Panc1 (cell line): ENCODE data around the gene AWAT2. TPM values are rescaled to one million over a fixed set of nuclear protein-coding genes. Genes with fewer than 3 reads are reported as not detected.

Experiments used
- ATAC-seq: fragments of 200-7000 bp; cut with Tn5 transposase; 2 replicates; pipeline ENCODE4 v1.9.1; 2020; ENCODE audit warnings: mild to moderate bottlenecking, moderate library complexity
- BruUV-seq: library from RNA; stranded (reverse); fragments of 400-500 nt; replicated peaks from 2 replicates; lab custom pipeline; 2021; lab: Mats Ljungman, UMichigan
- CTCF ChIA-PET: fragments of 300-600 bp; sonication (Branson Sonifier 250); formaldehyde crosslinking; loops from one replicate; lab custom pipeline; 2022; ENCODE audit warnings: antibody characterized with exemption; lab: Charles Lee
- POLR2A ChIA-PET: fragments of 300-600 bp; sonication (Branson Sonifier 250); formaldehyde crosslinking; loops from one replicate; lab custom pipeline; 2022; ENCODE audit warnings: antibody characterized with exemption; lab: Charles Lee
- DNase-seq: peaks from one replicate; pipeline ENCODE4 v3.0.0-alpha.2; 2010; ENCODE audit warnings: low read depth, low spot score
- H3K27ac ChIP-seq: 2 replicates; pipeline ENCODE4 v1.5.1; 2011; ENCODE audit warnings: mild to moderate bottlenecking, low read length, inconsistent platforms
- H3K27me3 ChIP-seq: fragments of 200-500 bp; sonication (Bioruptor generic); 2 replicates; pipeline ENCODE4 v1.6.0; 2014; ENCODE audit warnings: low read length, inconsistent platforms; ENCODE audit not compliant: control insufficient read depth, insufficient read depth
- H3K36me3 ChIP-seq: fragments of 200-500 bp; sonication (Bioruptor generic); 2 replicates; pipeline ENCODE4 v1.5.1; 2014; ENCODE audit warnings: inconsistent platforms, mild to moderate bottlenecking, low read length, moderate library complexity; ENCODE audit not compliant: control insufficient read depth, insufficient read depth
- H3K4me1 ChIP-seq: 2 replicates; pipeline ENCODE4 v1.5.1; 2011; ENCODE audit warnings: inconsistent platforms, mild to moderate bottlenecking, low read length, moderate library complexity; ENCODE audit not compliant: control insufficient read depth, insufficient read depth
- H3K4me3 ChIP-seq, 2 experiments: 2 replicates each; pipeline ENCODE4 v1.5.1; 2011 to 2012; ENCODE audit warnings: low read depth in 2 of 2, low read length in 2 of 2, mild to moderate bottlenecking in 2 of 2, inconsistent platforms in 1 of 2, moderate library complexity in 1 of 2
- H3K9me3 ChIP-seq: fragments of 200-500 bp; sonication (Bioruptor generic); 2 replicates; pipeline ENCODE4 v1.5.1; 2014; ENCODE audit warnings: low read depth, mild to moderate bottlenecking, inconsistent platforms, low read length, moderate library complexity; ENCODE audit not compliant: control insufficient read depth, insufficient read depth
- POLR2AphosphoS5 ChIP-seq: IDR thresholded peaks from 2 replicates; pipeline ENCODE4 v1.6.1; 2012; ENCODE audit warnings: mild to moderate bottlenecking, low read depth, low read length, moderate library complexity
- SIN3A ChIP-seq: IDR thresholded peaks from 2 replicates; pipeline ENCODE4 v1.6.1; 2012; ENCODE audit warnings: low read depth, mild to moderate bottlenecking, low read length, moderate library complexity, borderline replicate concordance; ENCODE audit not compliant: insufficient read depth
- TCF7L2 ChIP-seq: IDR thresholded peaks from 2 replicates; pipeline ENCODE4 v1.6.1; 2011; ENCODE audit warnings: mild to moderate bottlenecking, low read depth, low read length, inconsistent platforms
- in situ Hi-C: cut with HindIII; loops from 2 replicates; pipeline ENCODE4 v1.10.0; 2016; ENCODE audit warnings: low sequenced_read_pairs, low pct_unique_long_range_greater_than_20kb
- intact Hi-C: fragments of 100-400 bp; cut with micrococcal nuclease; formaldehyde crosslinking; loops from one replicate; pipeline ENCODE4 v1.10.0; 2022; ENCODE audit not compliant: unreplicated experiment
- total RNA-seq: library from RNA; stranded (reverse); gene quantifications from one replicate; pipeline ENCODE4 v1.2.1, GENCODE V29; 2021; ENCODE audit not compliant: unreplicated experiment
- TF ChIP-seq, protein P1 (sequence below), 2 experiments: IDR thresholded peaks; 2 replicates each; pipeline ENCODE4 v1.6.1; 2011 to 2012; ENCODE audit warnings: low read depth in 2 of 2, control low read depth in 1 of 2, low read length in 1 of 2, mild to moderate bottlenecking in 1 of 2, moderate library complexity in 1 of 2; ENCODE audit not compliant: insufficient read depth in 1 of 2
- TF ChIP-seq, protein P2 (sequence below): fragments of 450-650 bp; IDR thresholded peaks from 2 replicates; pipeline ENCODE4 v1.5.1; 2017; ENCODE audit warnings: mild to moderate bottlenecking

Gene AWAT2
- total RNA-seq, 1 experiment from 2014 or later = not detected

DNA sequence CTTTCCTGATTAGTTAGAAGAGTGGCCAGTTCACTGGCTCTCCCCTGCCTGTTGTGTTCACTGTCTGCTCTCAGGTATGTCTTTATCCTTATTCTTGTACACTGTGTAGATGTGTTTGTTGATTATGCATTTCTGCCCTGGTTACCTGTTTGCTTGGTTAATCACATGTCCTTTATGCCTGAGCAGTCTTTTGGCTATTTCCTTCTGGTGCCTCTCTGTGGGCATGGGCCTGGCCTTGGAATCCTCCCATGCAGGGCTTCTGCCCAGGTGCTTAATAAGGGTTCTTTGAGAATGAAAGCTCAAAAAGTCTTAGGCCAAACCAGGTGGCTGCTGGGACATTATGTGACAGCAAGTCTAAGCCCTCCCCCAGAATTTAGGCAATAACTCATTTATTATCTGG, 39.0 kb upstream of the AWAT2 start:
- Histone ChIP-seq H3K4me3 (no peak overlapping the region), H3K27me3 (no peaks in the 10 kb centered on the region), H3K4me1 (no peaks in the 10 kb centered on the region), H3K9me3 (no peaks in the 10 kb centered on the region), H3K36me3 (no peaks in the 10 kb centered on the region), H3K27ac (no peak overlapping the region)
- CTCF ChIA-PET = no interaction called here
- ATAC-seq (no peak), DNase-seq (no peak)
- POLR2A ChIA-PET = no interaction called here
- intact Hi-C loops (no loop called here), in situ Hi-C loops (no loop called here)
- no peak for TF ChIP-seq SIN3A
- TF ChIP-seq, protein P1, sequence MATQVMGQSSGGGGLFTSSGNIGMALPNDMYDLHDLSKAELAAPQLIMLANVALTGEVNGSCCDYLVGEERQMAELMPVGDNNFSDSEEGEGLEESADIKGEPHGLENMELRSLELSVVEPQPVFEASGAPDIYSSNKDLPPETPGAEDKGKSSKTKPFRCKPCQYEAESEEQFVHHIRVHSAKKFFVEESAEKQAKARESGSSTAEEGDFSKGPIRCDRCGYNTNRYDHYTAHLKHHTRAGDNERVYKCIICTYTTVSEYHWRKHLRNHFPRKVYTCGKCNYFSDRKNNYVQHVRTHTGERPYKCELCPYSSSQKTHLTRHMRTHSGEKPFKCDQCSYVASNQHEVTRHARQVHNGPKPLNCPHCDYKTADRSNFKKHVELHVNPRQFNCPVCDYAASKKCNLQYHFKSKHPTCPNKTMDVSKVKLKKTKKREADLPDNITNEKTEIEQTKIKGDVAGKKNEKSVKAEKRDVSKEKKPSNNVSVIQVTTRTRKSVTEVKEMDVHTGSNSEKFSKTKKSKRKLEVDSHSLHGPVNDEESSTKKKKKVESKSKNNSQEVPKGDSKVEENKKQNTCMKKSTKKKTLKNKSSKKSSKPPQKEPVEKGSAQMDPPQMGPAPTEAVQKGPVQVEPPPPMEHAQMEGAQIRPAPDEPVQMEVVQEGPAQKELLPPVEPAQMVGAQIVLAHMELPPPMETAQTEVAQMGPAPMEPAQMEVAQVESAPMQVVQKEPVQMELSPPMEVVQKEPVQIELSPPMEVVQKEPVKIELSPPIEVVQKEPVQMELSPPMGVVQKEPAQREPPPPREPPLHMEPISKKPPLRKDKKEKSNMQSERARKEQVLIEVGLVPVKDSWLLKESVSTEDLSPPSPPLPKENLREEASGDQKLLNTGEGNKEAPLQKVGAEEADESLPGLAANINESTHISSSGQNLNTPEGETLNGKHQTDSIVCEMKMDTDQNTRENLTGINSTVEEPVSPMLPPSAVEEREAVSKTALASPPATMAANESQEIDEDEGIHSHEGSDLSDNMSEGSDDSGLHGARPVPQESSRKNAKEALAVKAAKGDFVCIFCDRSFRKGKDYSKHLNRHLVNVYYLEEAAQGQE (IDR thresholded peaks at IDR 0.05; ENCODE audit: insufficient read depth in 1 of 2, low read depth in 2 of 2, low read length in 1 of 2) = no peak
- TF ChIP-seq POLR2AphosphoS5 = no peak
- TF ChIP-seq, protein P2, sequence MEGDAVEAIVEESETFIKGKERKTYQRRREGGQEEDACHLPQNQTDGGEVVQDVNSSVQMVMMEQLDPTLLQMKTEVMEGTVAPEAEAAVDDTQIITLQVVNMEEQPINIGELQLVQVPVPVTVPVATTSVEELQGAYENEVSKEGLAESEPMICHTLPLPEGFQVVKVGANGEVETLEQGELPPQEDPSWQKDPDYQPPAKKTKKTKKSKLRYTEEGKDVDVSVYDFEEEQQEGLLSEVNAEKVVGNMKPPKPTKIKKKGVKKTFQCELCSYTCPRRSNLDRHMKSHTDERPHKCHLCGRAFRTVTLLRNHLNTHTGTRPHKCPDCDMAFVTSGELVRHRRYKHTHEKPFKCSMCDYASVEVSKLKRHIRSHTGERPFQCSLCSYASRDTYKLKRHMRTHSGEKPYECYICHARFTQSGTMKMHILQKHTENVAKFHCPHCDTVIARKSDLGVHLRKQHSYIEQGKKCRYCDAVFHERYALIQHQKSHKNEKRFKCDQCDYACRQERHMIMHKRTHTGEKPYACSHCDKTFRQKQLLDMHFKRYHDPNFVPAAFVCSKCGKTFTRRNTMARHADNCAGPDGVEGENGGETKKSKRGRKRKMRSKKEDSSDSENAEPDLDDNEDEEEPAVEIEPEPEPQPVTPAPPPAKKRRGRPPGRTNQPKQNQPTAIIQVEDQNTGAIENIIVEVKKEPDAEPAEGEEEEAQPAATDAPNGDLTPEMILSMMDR = no peak
- no peak for TF ChIP-seq TCF7L2
- BruUV-seq = no TSS peak

DNA sequence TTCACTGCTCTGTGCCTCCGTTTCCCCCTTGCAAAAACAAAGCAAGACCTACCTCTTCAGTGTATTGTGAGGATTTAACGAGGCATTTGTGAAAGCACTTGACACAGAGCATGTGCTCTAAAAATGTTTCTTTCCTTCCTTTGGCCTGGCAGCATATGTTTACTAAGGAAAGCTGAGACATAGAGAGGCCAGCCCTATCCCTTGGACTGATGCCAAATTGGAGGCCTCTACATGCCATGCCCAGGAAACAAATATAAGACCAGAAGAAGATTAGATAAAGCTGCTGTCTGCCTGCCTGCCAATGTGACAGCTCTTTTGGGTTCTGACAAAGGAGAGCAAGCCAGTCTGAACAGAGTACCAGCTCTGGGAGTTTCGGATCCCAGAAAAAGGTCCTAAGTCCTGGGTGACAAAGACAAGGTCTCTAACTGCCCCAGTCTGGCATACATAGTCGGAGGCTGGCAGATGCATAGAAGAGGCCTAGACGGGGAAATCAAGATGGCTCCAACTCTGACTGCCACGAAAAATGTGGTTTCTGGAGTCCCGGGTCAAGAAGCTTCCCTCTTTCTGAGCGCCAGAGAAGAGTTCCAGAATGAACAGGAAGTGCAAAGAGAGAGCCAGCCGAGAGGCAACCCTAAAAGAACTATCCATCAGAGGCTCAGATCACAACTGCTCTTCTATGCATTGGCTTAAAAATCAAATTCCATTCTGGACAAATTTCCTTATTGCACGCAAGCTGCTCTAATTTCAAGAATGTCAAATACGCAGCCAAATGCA, 38.3 kb upstream of the AWAT2 start:
- in situ Hi-C loops (no loop called here), intact Hi-C loops (no loop called here)
- ChIA-PET CTCF (no interaction called here), POLR2A (no interaction called here)
- no TSS peak for BruUV-seq
- DNase-seq (no peak), ATAC-seq (no peak)
- no peak overlapping the region for H3K4me3 ChIP-seq
- no peaks in the 10 kb centered on the region for H3K36me3 ChIP-seq
- H3K27me3 ChIP-seq = no peaks in the 10 kb centered on the region
- H3K9me3 ChIP-seq = no peaks in the 10 kb centered on the region
- TF ChIP-seq, protein P1 (IDR thresholded peaks at IDR 0.05; ENCODE audit: insufficient read depth in 1 of 2, low read depth in 2 of 2, low read length in 1 of 2) = no peak
- no peak for TF ChIP-seq SIN3A
- TF ChIP-seq, protein P2 = no peak
- no peak for TF ChIP-seq POLR2AphosphoS5
- no peak for TF ChIP-seq TCF7L2
- H3K27ac ChIP-seq = no peak overlapping the region
- H3K4me1 ChIP-seq = no peaks in the 10 kb centered on the region
